Endothelial cell of umbilical vein (primary cell): Measurements from ENCODE around the gene COL5A3. TPM values are rescaled to one million over a fixed set of nuclear protein-coding genes. Genes with fewer than 3 reads are reported as not detected.

Experiments used
- BruUV-seq: library from RNA; stranded (reverse); fragments of 400-500 nt; replicated peaks from 2 replicates; lab custom pipeline; 2021; lab: Mats Ljungman, UMichigan
- CTCF ChIA-PET: fragments of 300-600, 350-600 bp; sonication (Branson Sonifier 250); formaldehyde crosslinking; loops from one replicate; lab custom pipeline; 2021; ENCODE audit warnings: antibody characterized with exemption, inconsistent platforms; lab: Charles Lee
- POLR2A ChIA-PET: fragments of 300-600, 350-600 bp; sonication (Branson Sonifier 250); formaldehyde crosslinking; loops from one replicate; lab custom pipeline; 2021; ENCODE audit warnings: antibody characterized with exemption, inconsistent platforms; lab: Charles Lee
- DNase-seq: peaks from one replicate; pipeline ENCODE4 v3.0.0-alpha.2; 2011; ENCODE audit warnings: low read depth, low spot score
- FAIRE-seq: peaks from 2 replicates; lab custom pipeline; 2011; peaks lifted over from hg19 to GRCh38; lab: Jason Lieb, UNC
- H2AFZ ChIP-seq: 2 replicates; pipeline ENCODE4 v1.6.0; 2012; ENCODE audit warnings: low read depth, low read length, control low read depth, inconsistent platforms
- H3K27ac ChIP-seq: 2 replicates; pipeline ENCODE4 v1.5.1; 2011; ENCODE audit warnings: low read depth, mild to moderate bottlenecking, control low read depth, low read length, moderate library complexity; ENCODE audit not compliant: insufficient read depth
- H3K27me3 ChIP-seq, 2 experiments: 2 replicates each; pipeline versions ENCODE4 v1.6.0 to v1.6.1; 2011; ENCODE audit warnings: low read length in 2 of 2, mixed read lengths in 1 of 2; ENCODE audit not compliant: control insufficient read depth in 2 of 2, insufficient read depth in 2 of 2
- H3K36me3 ChIP-seq, 2 experiments: 2 replicates in 1 of 2; 3 replicates in 1 of 2; pipeline ENCODE4 v1.5.1; 2011; ENCODE audit warnings: low read length in 2 of 2, mild to moderate bottlenecking in 1 of 2, moderate library complexity in 1 of 2; ENCODE audit not compliant: control insufficient read depth in 2 of 2, insufficient read depth in 2 of 2; ENCODE audit errors: extremely low read depth in 1 of 2
- H3K4me1 ChIP-seq: 3 replicates; pipeline ENCODE4 v1.5.1; 2011; ENCODE audit warnings: mild to moderate bottlenecking, low read length; ENCODE audit not compliant: control insufficient read depth, insufficient read depth; ENCODE audit errors: extremely low read depth
- H3K4me2 ChIP-seq: 2 replicates; pipeline ENCODE4 v1.6.1; 2011; ENCODE audit warnings: low read length, control low read depth, mixed read lengths; ENCODE audit not compliant: insufficient read depth
- H3K4me3 ChIP-seq, 3 experiments: fragments of 200-600 bp in 1 of 3; sonication (generic), shearing (Covaris generic) in 1 of 3; replicated peaks in 1 of 3; 2 replicates each; pipeline ENCODE4 v1.5.1; 2011 to 2016; ENCODE audit warnings: control low read depth in 3 of 3, low read length in 3 of 3, mild to moderate bottlenecking in 2 of 3, inconsistent platforms in 1 of 3, low read depth in 1 of 3, moderate library complexity in 1 of 3; ENCODE audit not compliant: insufficient read depth in 1 of 3
- H3K79me2 ChIP-seq: 2 replicates; pipeline ENCODE4 v1.6.0; 2012; ENCODE audit warnings: low read length, inconsistent platforms; ENCODE audit not compliant: control insufficient read depth, insufficient read depth
- H3K9ac ChIP-seq: replicated peaks from 2 replicates; pipeline ENCODE3; 2011; ENCODE audit warnings: low read length, control low read depth; ENCODE audit not compliant: insufficient read depth; ENCODE audit errors: extremely low read depth
- H3K9me1 ChIP-seq: replicated peaks from 3 replicates; pipeline ENCODE4 v1.6.0; 2011; ENCODE audit warnings: mild to moderate bottlenecking, low read length; ENCODE audit not compliant: control insufficient read depth, insufficient read depth; ENCODE audit errors: extremely low read depth
- H3K9me3 ChIP-seq: replicated peaks from 2 replicates; pipeline ENCODE4 v1.5.1; 2012; ENCODE audit warnings: low read length, inconsistent platforms; ENCODE audit not compliant: control insufficient read depth, insufficient read depth
- H4K20me1 ChIP-seq: replicated peaks from 2 replicates; pipeline ENCODE3; 2011; ENCODE audit warnings: mild to moderate bottlenecking, low read length; ENCODE audit not compliant: control insufficient read depth, insufficient read depth; ENCODE audit errors: extremely low read depth
- CTCF ChIP-seq, 2 donors: IDR thresholded peaks; 1 replicate in 1 of 2; 2 replicates in 1 of 2; pipeline ENCODE4 v1.5.1; 2011; ENCODE audit warnings: low read length in 2 of 2, mild to moderate bottlenecking in 2 of 2, moderate library complexity in 2 of 2, control low read depth in 1 of 2, inconsistent platforms in 1 of 2, low read depth in 1 of 2; ENCODE audit not compliant: insufficient read depth in 1 of 2; ENCODE audit errors: extremely low read depth in 1 of 2
- EZH2 ChIP-seq: IDR thresholded peaks from 2 replicates; pipeline ENCODE4 v1.6.1; 2012; ENCODE audit warnings: borderline replicate concordance, low read depth, mild to moderate bottlenecking, moderate library complexity, low read length, inconsistent platforms; ENCODE audit not compliant: severe bottlenecking
- FOS ChIP-seq: IDR thresholded peaks from 2 replicates; pipeline ENCODE4 v1.6.1; 2011; ENCODE audit warnings: mild to moderate bottlenecking, low read length, moderate library complexity, borderline replicate concordance; ENCODE audit not compliant: insufficient read depth
- GATA2 ChIP-seq: IDR thresholded peaks from 2 replicates; pipeline ENCODE4 v1.7.0; 2011; ENCODE audit warnings: low read depth, mild to moderate bottlenecking, moderate library complexity, mixed read lengths, low read length; ENCODE audit not compliant: insufficient read length, insufficient read depth
- JUN ChIP-seq: IDR thresholded peaks from 2 replicates; pipeline ENCODE4 v1.6.1; 2011; ENCODE audit warnings: borderline replicate concordance, low read depth; ENCODE audit not compliant: insufficient read length, insufficient read depth
- MAX ChIP-seq: IDR thresholded peaks from 2 replicates; pipeline ENCODE4 v1.6.1; 2011; ENCODE audit not compliant: insufficient read depth, insufficient read length
- MYC ChIP-seq: IDR thresholded peaks from one replicate; pipeline ENCODE4 v1.6.1; 2011; ENCODE audit warnings: mild to moderate bottlenecking, low read depth, low read length
- POLR2A ChIP-seq: IDR thresholded peaks from 2 replicates; pipeline ENCODE4 v1.6.1; 2012; ENCODE audit warnings: low read depth, mild to moderate bottlenecking, control low read depth, low read length
- POLR2AphosphoS5 ChIP-seq: IDR thresholded peaks from 2 replicates; pipeline ENCODE4 v1.6.1; 2012; ENCODE audit warnings: low read depth, mild to moderate bottlenecking, control low read depth, low read length, moderate library complexity; ENCODE audit not compliant: insufficient read depth
- dilution Hi-C: fragments of 300-500 bp; cut with MboI; formaldehyde crosslinking; loops from one replicate; pipeline ENCODE4 v1.15.0; 2019; ENCODE audit warnings: low sequenced_read_pairs; ENCODE audit not compliant: extremely low pct_ligation_motif_present
- intact Hi-C: fragments of 100-400 bp; cut with micrococcal nuclease; formaldehyde crosslinking; loops from one replicate; pipeline ENCODE4 v1.10.0; 2022
- polyA plus RNA-seq, 4 experiments: library from polyadenylated mRNA; depleted of rRNA in 3 of 4; stranded (reverse) in 3 of 4; unstranded in 1 of 4; fragments of >200 nt; gene quantifications; 2 replicates each; pipeline versions ENCODE4 v1.2.1 to v1.2.3, GENCODE V29; 2011 to 2012; ENCODE audit warnings: missing spikeins in 1 of 4
- total RNA-seq: library from RNA; stranded (reverse); gene quantifications from 2 replicates; pipeline ENCODE4 v1.2.3, GENCODE V29; 2021

Gene COL5A3
- total and polyA plus RNA-seq, 2 donors (not counting 3 experiments of a cell fraction or from before 2014, with no cell fraction given): not detected

GRCh38 chr19:10052602-10053360, 42.5 kb upstream of the COL5A3 start:
- Histone ChIP-seq H3K36me3 (no peaks in the 10 kb centered on the region), H3K9me3 (no peaks in the 10 kb centered on the region), H3K9me1 (no peaks in the 10 kb centered on the region), H3K27me3 (no peaks in the 10 kb centered on the region), H3K4me3 (no peak overlapping the region), H3K79me2 (no peaks in the 10 kb centered on the region), H3K4me1 (no peaks in the 10 kb centered on the region), H4K20me1 (no peaks in the 10 kb centered on the region), H3K27ac (no peak overlapping the region), H3K9ac (no peak overlapping the region), H3K4me2 (no peak overlapping the region), H2AFZ (no peak overlapping the region)
- POLR2A ChIA-PET: no interaction called here
- no peak for FAIRE-seq
- no TSS peak for BruUV-seq
- TF ChIP-seq FOS: no peak
- no peak for TF ChIP-seq POLR2AphosphoS5
- no peak for TF ChIP-seq GATA2
- no peak for TF ChIP-seq CTCF (IDR thresholded peaks at IDR 0.05; ENCODE audit: extremely low read depth in 1 of 2, insufficient read depth in 1 of 2, low read depth in 1 of 2, low read length in 2 of 2)
- no peak for TF ChIP-seq MYC
- no peak for TF ChIP-seq POLR2A
- no peak for TF ChIP-seq EZH2
- TF ChIP-seq MAX: no peak
- no peak for TF ChIP-seq JUN
- DNase-seq: no peak
- CTCF ChIA-PET: no interaction called here
- intact Hi-C loops: no loop called here
- dilution Hi-C loops: no loop called here
